Measurements from ENCODE around the gene VENTX.

- TF ChIP-seq CTCF (conservative IDR thresholded peaks at IDR 0.05), result no peak
- no peak for TF ChIP-seq ZFX (IDR thresholded peaks at IDR 0.05)
These were observed 26.0 kb downstream of the VENTX start for GRCh38 chr10:133263674-133264073.

All from C4-2B (cell line).